ENCODE data around the gene RASAL3.

The RASAL3 gene

GRCh38 chr19:15404097-15404779 is 60.1 kb downstream of the RASAL3 start:
- DNase-seq (ENCODE audit: low spot score): no peak
- TF ChIP-seq CTCF (IDR thresholded peaks at IDR 0.05; ENCODE audit: extremely low read depth, insufficient read depth, missing control alignments): no peak
- in situ Hi-C loops (cut with MboI; ENCODE audit: low pct_unique_long_range_greater_than_20kb, low sequenced_read_pairs, unreplicated experiment): no loop called here

DNA sequence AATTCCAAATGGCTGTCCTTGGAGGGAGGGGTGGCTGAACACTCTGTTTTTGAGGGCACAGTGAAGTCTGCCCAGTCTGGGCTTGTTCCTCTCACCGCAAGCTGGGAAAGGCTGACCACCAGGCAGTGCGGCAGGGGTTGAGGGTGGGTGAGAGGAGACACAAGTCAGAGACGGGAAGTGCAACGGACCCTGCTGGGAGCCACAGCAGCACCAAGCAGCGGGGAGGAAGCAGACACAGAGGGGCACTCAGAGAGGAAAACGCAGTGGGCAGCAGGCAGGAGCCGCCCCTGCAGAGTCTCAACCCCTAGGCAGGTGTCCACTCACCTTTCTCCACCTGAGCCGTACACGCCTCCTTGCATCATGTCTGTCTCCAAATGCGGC is 61.2 kb downstream of the RASAL3 start:
- no peak for DNase-seq (ENCODE audit: low spot score)
- in situ Hi-C loops (cut with MboI; ENCODE audit: low pct_unique_long_range_greater_than_20kb, low sequenced_read_pairs, unreplicated experiment): no loop called here
- TF ChIP-seq CTCF (IDR thresholded peaks at IDR 0.05; ENCODE audit: extremely low read depth, insufficient read depth, missing control alignments): no peak

DNA sequence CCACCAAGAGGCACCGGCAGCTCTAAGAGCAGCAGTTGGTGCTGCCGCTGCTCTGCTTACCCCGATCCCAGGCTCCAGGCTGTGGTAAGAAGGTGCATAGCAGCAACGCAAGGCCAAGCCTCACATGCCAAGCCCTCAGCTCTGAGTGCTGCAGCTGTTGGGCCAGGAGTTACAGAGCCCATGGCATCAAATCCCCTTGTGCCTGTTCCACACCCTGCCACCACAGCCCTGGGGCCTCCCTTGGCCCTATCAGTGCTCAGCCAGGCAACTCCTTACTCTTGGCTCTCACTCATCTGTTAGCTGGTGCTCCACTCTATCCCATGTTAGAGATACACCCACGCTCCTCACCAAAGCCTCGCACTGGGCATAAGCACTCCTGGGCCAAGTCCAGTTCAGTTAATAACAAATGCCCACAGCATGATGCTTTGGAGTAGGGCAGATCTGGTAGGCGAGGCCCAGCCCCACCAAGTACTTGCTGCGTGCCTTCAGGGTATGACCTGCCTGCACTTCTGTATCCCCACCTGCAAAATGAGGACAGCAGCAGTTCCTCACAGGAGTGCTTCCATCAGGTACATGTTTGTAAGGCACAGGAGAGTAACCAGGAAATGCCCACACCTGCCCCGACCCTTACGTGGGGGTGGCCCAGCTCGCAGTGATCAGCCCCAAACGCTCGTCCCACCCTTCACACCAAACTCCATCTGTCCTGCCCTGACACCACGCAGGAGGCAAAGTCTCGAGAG is 61.8 kb downstream of the RASAL3 start:
- no peak for TF ChIP-seq CTCF (IDR thresholded peaks at IDR 0.05; ENCODE audit: extremely low read depth, insufficient read depth, missing control alignments)
- DNase-seq (ENCODE audit: low spot score): no peak
- in situ Hi-C loops (cut with MboI; ENCODE audit: low pct_unique_long_range_greater_than_20kb, low sequenced_read_pairs, unreplicated experiment): no loop called here
